Measurements from ENCODE around the gene THEMIS.

- TF ChIP-seq POLR2AphosphoS5 (IDR thresholded peaks at IDR 0.05; ENCODE audit: low read depth, low read length) (no peak), POLR2A (IDR thresholded peaks at IDR 0.05; ENCODE audit: low read depth, low read length) (no peak)
Measured at GRCh38 chr6:127851197-127851596, 49.7 kb downstream of the THEMIS start.
